K562 (cell line): ENCODE results near the gene C2CD4D. TPM values are rescaled to one million over a fixed set of nuclear protein-coding genes. Genes with fewer than 3 reads are reported as not detected.

Experiments
- ARID2 ChIP-seq: fragments of 450-650 bp; IDR thresholded peaks from 2 replicates; pipeline ENCODE4 v1.6.1; 2017; ENCODE audit warnings: antibody characterized with exemption, mild to moderate bottlenecking
- CLOCK ChIP-seq: fragments of 250-450 bp; sonication (Bioruptor Pico); IDR thresholded peaks from 2 replicates; pipeline ENCODE4 v1.4.0; 2020; ENCODE audit warnings: mild to moderate bottlenecking, moderate library complexity, borderline replicate concordance
- GTF2A2 ChIP-seq: IDR thresholded peaks from 2 replicates; pipeline ENCODE4 v1.6.1; 2016; ENCODE audit warnings: mild to moderate bottlenecking, missing genetic modification characterization, missing compliant biosample characterization
- HSF4 ChIP-seq: fragments of 250-450 bp; sonication (Bioruptor Pico); IDR thresholded peaks from 2 replicates; pipeline ENCODE4 v2.1.2; 2022; ENCODE audit warnings: mild to moderate bottlenecking, moderate library complexity, borderline replicate concordance
- ILK ChIP-seq: fragments of 450-650 bp; IDR thresholded peaks from 2 replicates; pipeline ENCODE4 v1.6.1; 2016; ENCODE audit warnings: missing genetic modification characterization, low read depth, mild to moderate bottlenecking, missing compliant biosample characterization, moderate library complexity, borderline replicate concordance
- MNT ChIP-seq, 2 experiments: fragments of 450-650 bp; conservative IDR thresholded peaks; 2 replicates each; pipeline ENCODE4 v1.6.1; 2017; ENCODE audit warnings: mild to moderate bottlenecking in 2 of 2, moderate library complexity in 2 of 2
- MTF1 ChIP-seq: fragments of 250-450 bp; sonication (Bioruptor Pico); IDR thresholded peaks from 2 replicates; pipeline ENCODE4 v1.9.0; 2021; ENCODE audit warnings: moderate library complexity, mild to moderate bottlenecking, inconsistent platforms, borderline replicate concordance
- PHF8 ChIP-seq: fragments of 200-600 bp; sonication (generic); IDR thresholded peaks from 2 replicates; pipeline ENCODE4 v1.6.1; 2012; ENCODE audit warnings: mixed run types, mild to moderate bottlenecking, inconsistent platforms, low read length, moderate library complexity, borderline replicate concordance
- PTTG1 ChIP-seq: fragments of 450-650 bp; IDR thresholded peaks from 2 replicates; pipeline ENCODE4 v1.6.1; 2016; ENCODE audit warnings: low read depth, mild to moderate bottlenecking, missing genetic modification characterization, missing compliant biosample characterization
- RBM14 ChIP-seq: fragments of 200-400 bp; formaldehyde crosslinking; IDR thresholded peaks from 2 replicates; pipeline ENCODE4 v1.6.1; 2018; ENCODE audit warnings: low read depth, mild to moderate bottlenecking, low read length, moderate library complexity, borderline replicate concordance; ENCODE audit not compliant: insufficient read depth
- SMAD2 ChIP-seq: fragments of 150-350 bp; IDR thresholded peaks from 2 replicates; pipeline ENCODE4 v1.6.1; 2014; ENCODE audit warnings: low read depth, mild to moderate bottlenecking, low read length
- STAT5B ChIP-seq: fragments of 250-450 bp; sonication (Bioruptor Pico); IDR thresholded peaks from 2 replicates; pipeline ENCODE4 v1.8.0; 2021; ENCODE audit warnings: mild to moderate bottlenecking, inconsistent platforms
- TEAD1 ChIP-seq, 2 experiments: fragments of 450-650 bp in 1 of 2; sonication (generic) in 1 of 2; formaldehyde crosslinking; IDR thresholded peaks; 2 replicates each; pipeline versions ENCODE4 v1.4.0 to v1.8.0; 2020 to 2022; ENCODE audit warnings: mild to moderate bottlenecking in 2 of 2, missing genetic modification reagents in 1 of 2
- THRB ChIP-seq: fragments of 450-650 bp; formaldehyde crosslinking; conservative IDR thresholded peaks from 2 replicates; pipeline ENCODE4 v1.4.0; 2022; ENCODE audit warnings: mild to moderate bottlenecking, missing genetic modification characterization
- ZKSCAN1 ChIP-seq: fragments of 150-350 bp; IDR thresholded peaks from 2 replicates; pipeline ENCODE4 v1.6.1; 2016; ENCODE audit warnings: low read depth, low read length
- ZNF140 ChIP-seq: fragments of 250-450 bp; sonication (Bioruptor Pico); IDR thresholded peaks from 2 replicates; pipeline ENCODE4 v1.8.0; 2021; ENCODE audit warnings: moderate library complexity, mild to moderate bottlenecking, inconsistent platforms
- ZNF41 ChIP-seq: fragments of 250-450 bp; sonication (Bioruptor Pico); conservative IDR thresholded peaks from 2 replicates; pipeline ENCODE4 v1.4.0; 2020; ENCODE audit warnings: mild to moderate bottlenecking
- ZNF57 ChIP-seq: fragments of 450-650 bp; formaldehyde crosslinking; IDR thresholded peaks from 2 replicates; pipeline ENCODE4 v1.4.0; 2020; ENCODE audit warnings: mild to moderate bottlenecking, moderate library complexity
- ZNF785 ChIP-seq: fragments of 250-450 bp; sonication (Bioruptor Pico); IDR thresholded peaks from 2 replicates; pipeline ENCODE4 v1.4.0; 2020; ENCODE audit warnings: mild to moderate bottlenecking
- polyA plus RNA-seq, 8 experiments: library from polyadenylated mRNA; depleted of rRNA in 4 of 8; stranded (reverse) in 5 of 8; unstranded in 3 of 8; fragments of >200 nt; fragmentation: Nextera tagmentation in 2 of 8; fragmentation: Illumina TruSeq in 1 of 8; extraction: Ambion mirVana in 2 of 8; extraction: Trizol in 1 of 8; gene quantifications; 2 replicates each; pipeline versions ENCODE4 v1.2.1 to v1.2.3, GENCODE V29; 2011 to 2014; ENCODE audit warnings: inconsistent platforms in 1 of 8, missing spikeins in 1 of 8
- total RNA-seq, 7 experiments: library from RNA; depleted of rRNA in 6 of 7; stranded (reverse); fragments of >200 nt in 6 of 7; fragmentation: Illumina TruSeq in 2 of 7; extraction: Trizol in 2 of 7; gene quantifications; 2 replicates each; pipeline versions ENCODE4 v1.2.1 to v1.2.3, GENCODE V29; 2011 to 2021; ENCODE audit warnings: low replicate concordance in 1 of 7

Gene C2CD4D
- total and polyA plus RNA-seq, 9 of the 15 experiments (the other 6 are each of a cell fraction or from before 2014, with no cell fraction given) = not detected

GRCh38 chr1:151790071-151790939 is 49.3 kb downstream of the C2CD4D start, which contains the start of gene TDRKH (continued):
- TF ChIP-seq THRB (CRISPR knock-in tag) (0 out of 2 replicates have a peak, but pooled peaks have one; percentile 31), ZNF140 (no peak), ZNF785 (no peak), HSF4 (CRISPR knock-in tag) (no peak), ZNF57 (no peak), MNT (conservative IDR thresholded peaks at IDR 0.05) (peak; percentile 70 to 78; a peak in 3 of 4 replicates), TEAD1 (CRISPR knock-in tag; IDR thresholded peaks at IDR 0.05) (peak in 1 of 2 experiments; percentile 83; a peak in 2 of 4 replicates), STAT5B (CRISPR knock-in tag) (no peak), ARID2 (no peak), PTTG1 (tag) (no peak), ZKSCAN1 (peak; percentile 36; the same call in 1 of the 2 replicates), RBM14 (no peak), PHF8 (peak; percentile 63; the same call in 1 of the 2 replicates), ZNF41 (CRISPR knock-in tag) (no peak), ILK (no peak), MTF1 (no peak), GTF2A2 (no peak), SMAD2 (no peak), CLOCK (CRISPR knock-in tag) (no peak)
